Nephron (organoid): ENCODE results near the gene DOK3.

Source experiments
- H3K27ac Mint-ChIP-seq, 3 experiments: 2 replicates each; pipeline ENCODE4 v1.8.0; 2020; ENCODE audit warnings: mixed read lengths in 3 of 3, mild to moderate bottlenecking in 2 of 3, moderate library complexity in 1 of 3
- H3K27me3 Mint-ChIP-seq: 2 replicates; pipeline ENCODE4 v1.8.0; 2021; ENCODE audit warnings: low read depth, mild to moderate bottlenecking, moderate library complexity, mixed read lengths
- H3K36me3 Mint-ChIP-seq: 2 replicates; pipeline ENCODE4 v1.8.0; 2020; ENCODE audit warnings: low read depth, mixed read lengths
- H3K4me1 Mint-ChIP-seq: 2 replicates; pipeline ENCODE4 v1.8.0; 2020; ENCODE audit warnings: mixed read lengths
- H3K4me3 Mint-ChIP-seq, 3 experiments: 2 replicates each; pipeline ENCODE4 v1.8.0; 2020; ENCODE audit warnings: mild to moderate bottlenecking in 3 of 3, mixed read lengths in 3 of 3, moderate library complexity in 2 of 3
- H3K9me3 Mint-ChIP-seq: 2 replicates; pipeline ENCODE4 v1.8.0; 2020; ENCODE audit warnings: mixed read lengths
- CTCF ChIP-seq, 3 experiments: fragments of 200-600 bp; sonication (generic); IDR thresholded peaks; one replicate each; pipeline ENCODE4 v1.5.0; 2021; ENCODE audit warnings: antibody characterized with exemption in 3 of 3; ENCODE audit not compliant: unreplicated experiment in 3 of 3

The DOK3 gene

GRCh38 chr5:177465044-177465443 is 44.6 kb downstream of the DOK3 start:
- no peak for TF ChIP-seq CTCF (IDR thresholded peaks at IDR 0.05; ENCODE audit: unreplicated experiment in 3 of 3)
- H3K27ac Mint-ChIP-seq = peak overlapping the region in 1 of 3 experiments; percentile 38
- peak overlapping the region in 1 of 3 experiments; percentile 56 for H3K4me3 Mint-ChIP-seq
- peaks cover 81% of the 10 kb centered on the region for H3K36me3 Mint-ChIP-seq
- H3K4me1 Mint-ChIP-seq = peaks cover 9% of the 10 kb centered on the region
- no peaks in the 10 kb centered on the region for H3K27me3 Mint-ChIP-seq
- peaks cover 3% of the 10 kb centered on the region for H3K9me3 Mint-ChIP-seq

- H3K36me3 Mint-ChIP-seq = peaks cover 68% of the 10 kb centered on the region
- H3K27ac Mint-ChIP-seq = no peak overlapping the region
- H3K9me3 Mint-ChIP-seq = peaks cover 3% of the 10 kb centered on the region
- no peak overlapping the region for H3K4me3 Mint-ChIP-seq
- no peak for TF ChIP-seq CTCF (IDR thresholded peaks at IDR 0.05; ENCODE audit: unreplicated experiment in 3 of 3)
- peaks cover 10% of the 10 kb centered on the region for H3K4me1 Mint-ChIP-seq
- no peaks in the 10 kb centered on the region for H3K27me3 Mint-ChIP-seq
Measured at GRCh38 chr5:177462021-177462670, 47.5 kb downstream of the DOK3 start.

GRCh38 chr5:177459819-177460628 is 49.6 kb downstream of the DOK3 start:
- Mint-ChIP-seq H3K9me3 (no peaks in the 10 kb centered on the region), H3K4me1 (peaks cover 22% of the 10 kb centered on the region), H3K27me3 (no peaks in the 10 kb centered on the region), H3K4me3 (no peak overlapping the region), H3K36me3 (peaks cover 54% of the 10 kb centered on the region), H3K27ac (peak overlapping the region in 1 of 3 experiments; percentile 28)
- TF ChIP-seq CTCF (IDR thresholded peaks at IDR 0.05; ENCODE audit: unreplicated experiment in 3 of 3) = no peak

- H3K36me3 Mint-ChIP-seq = peaks cover 49% of the 10 kb centered on the region
- peak overlapping the region in 1 of 3 experiments; percentile 28 for H3K27ac Mint-ChIP-seq
- H3K9me3 Mint-ChIP-seq = no peaks in the 10 kb centered on the region
- TF ChIP-seq CTCF (IDR thresholded peaks at IDR 0.05; ENCODE audit: unreplicated experiment in 3 of 3) = no peak
- no peak overlapping the region for H3K4me3 Mint-ChIP-seq
- H3K4me1 Mint-ChIP-seq = peaks cover 22% of the 10 kb centered on the region
- no peaks in the 10 kb centered on the region for H3K27me3 Mint-ChIP-seq
Measured at GRCh38 chr5:177459357-177459756, 50.3 kb downstream of the DOK3 start.

GRCh38 chr5:177458912-177459350 is 50.7 kb downstream of the DOK3 start:
- Mint-ChIP-seq H3K27ac (no peak overlapping the region), H3K36me3 (peaks cover 49% of the 10 kb centered on the region), H3K27me3 (no peaks in the 10 kb centered on the region), H3K4me3 (no peak overlapping the region), H3K9me3 (no peaks in the 10 kb centered on the region), H3K4me1 (peaks cover 22% of the 10 kb centered on the region)
- TF ChIP-seq CTCF (IDR thresholded peaks at IDR 0.05; ENCODE audit: unreplicated experiment in 3 of 3) = no peak
